ENCODE measurements around the gene ANP32B. TPM values are rescaled to one million over a fixed set of nuclear protein-coding genes. Genes with fewer than 3 reads are reported as not detected.

Gene ANP32B
- polyA plus RNA-seq, 1 donor (not counting 4 experiments of a cell fraction or from before 2014, with no cell fraction given) = 51.0 TPM

DNA sequence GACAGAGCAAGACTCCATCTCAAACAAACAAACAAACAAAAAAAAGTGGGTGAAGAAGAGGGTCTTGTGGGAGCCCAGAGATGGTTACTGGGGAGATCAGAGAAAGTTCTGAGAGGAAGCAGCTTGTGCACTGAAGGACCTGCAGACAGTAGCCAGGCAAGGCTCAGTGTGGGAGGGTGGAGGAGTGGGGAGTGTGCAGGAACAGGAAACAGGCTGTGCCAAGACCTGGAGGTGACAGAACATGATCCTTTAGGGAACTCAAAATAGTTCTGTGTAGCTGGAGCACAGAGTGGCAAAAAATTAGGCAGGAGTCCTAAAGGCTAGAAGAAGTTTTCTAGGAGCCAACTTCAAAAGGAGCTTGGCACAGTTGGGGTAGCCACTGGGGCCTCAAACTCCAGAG, 54.2 kb downstream of the ANP32B start:
- TF ChIP-seq, protein P1, sequence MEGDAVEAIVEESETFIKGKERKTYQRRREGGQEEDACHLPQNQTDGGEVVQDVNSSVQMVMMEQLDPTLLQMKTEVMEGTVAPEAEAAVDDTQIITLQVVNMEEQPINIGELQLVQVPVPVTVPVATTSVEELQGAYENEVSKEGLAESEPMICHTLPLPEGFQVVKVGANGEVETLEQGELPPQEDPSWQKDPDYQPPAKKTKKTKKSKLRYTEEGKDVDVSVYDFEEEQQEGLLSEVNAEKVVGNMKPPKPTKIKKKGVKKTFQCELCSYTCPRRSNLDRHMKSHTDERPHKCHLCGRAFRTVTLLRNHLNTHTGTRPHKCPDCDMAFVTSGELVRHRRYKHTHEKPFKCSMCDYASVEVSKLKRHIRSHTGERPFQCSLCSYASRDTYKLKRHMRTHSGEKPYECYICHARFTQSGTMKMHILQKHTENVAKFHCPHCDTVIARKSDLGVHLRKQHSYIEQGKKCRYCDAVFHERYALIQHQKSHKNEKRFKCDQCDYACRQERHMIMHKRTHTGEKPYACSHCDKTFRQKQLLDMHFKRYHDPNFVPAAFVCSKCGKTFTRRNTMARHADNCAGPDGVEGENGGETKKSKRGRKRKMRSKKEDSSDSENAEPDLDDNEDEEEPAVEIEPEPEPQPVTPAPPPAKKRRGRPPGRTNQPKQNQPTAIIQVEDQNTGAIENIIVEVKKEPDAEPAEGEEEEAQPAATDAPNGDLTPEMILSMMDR (optimal IDR thresholded peaks at IDR 0.05 in 1 of 3, IDR thresholded peaks at IDR 0.05 in 1 of 3, conservative IDR thresholded peaks at IDR 0.05 in 1 of 3; ENCODE audit: extremely low read depth in 1 of 3, insufficient read depth in 2 of 3, low read length in 3 of 3) = no peak
- TF ChIP-seq EZH2 (IDR thresholded peaks at IDR 0.05; ENCODE audit: low read length) = no peak
- Histone ChIP-seq H3K27me3 (ENCODE audit: control insufficient read depth, extremely low read depth, insufficient read depth, low read length) (no peaks in the 10 kb centered on the region), H3K9me3 (ENCODE audit: control insufficient read depth, low read depth, low read length) (no peaks in the 10 kb centered on the region), H3K9me1 (ENCODE audit: control insufficient read depth, extremely low read depth, insufficient read depth, low read length) (no peaks in the 10 kb centered on the region), H2AFZ (ENCODE audit: control insufficient read depth, low read length) (no peak overlapping the region), H3K79me2 (ENCODE audit: control insufficient read depth, insufficient read depth, low read length) (no peaks in the 10 kb centered on the region), H3K4me2 (ENCODE audit: control insufficient read depth, extremely low read depth, insufficient read depth, low read depth, low read length) (no peak overlapping the region), H3K4me1 (ENCODE audit: control insufficient read depth, extremely low read depth, insufficient read depth, low read length) (peaks cover 8% of the 10 kb centered on the region), H3K36me3 (ENCODE audit: control insufficient read depth in 2 of 2, extremely low read depth in 1 of 2, insufficient read depth in 2 of 2, low read length in 2 of 2) (no peaks in the 10 kb centered on the region), H3K9ac (ENCODE audit: control insufficient read depth, extremely low read depth, insufficient read depth, low read length) (no peak overlapping the region), H3K27ac (ENCODE audit: control insufficient read depth, insufficient read depth, low read length) (no peak overlapping the region), H3K4me3 (ENCODE audit: control insufficient read depth in 2 of 3, extremely low read depth in 1 of 3, insufficient read depth in 2 of 3, low read depth in 1 of 3, low read length in 3 of 3) (no peak overlapping the region), H4K20me1 (ENCODE audit: control insufficient read depth, extremely low read depth, insufficient read depth, low read length) (no peaks in the 10 kb centered on the region)
- dilution Hi-C loops (cut with MboI; ENCODE audit: extremely low pct_ligation_motif_present, low sequenced_read_pairs) = no loop called here
- DNase-seq (ENCODE audit: low read depth, low spot score) (no peak), FAIRE-seq (no peak)

DNA sequence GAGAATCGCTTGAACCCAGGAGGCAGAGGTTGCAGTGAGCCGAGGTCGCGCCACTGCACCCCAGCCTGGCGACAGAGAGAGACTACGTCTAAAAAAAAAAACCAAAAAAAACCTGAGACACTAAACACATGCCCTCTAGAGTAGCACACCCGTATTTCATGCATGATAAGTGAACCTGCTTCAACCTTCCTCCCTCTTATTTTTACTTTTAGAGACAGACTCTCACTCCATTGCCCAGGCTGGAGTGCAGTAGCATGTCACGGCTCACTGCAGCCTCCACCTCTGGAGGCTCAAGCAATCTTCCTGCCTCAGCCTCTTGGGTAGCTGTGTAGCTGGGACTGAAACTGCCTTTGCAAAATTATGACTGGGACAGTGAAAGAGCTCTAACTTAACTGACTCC, 55.8 kb downstream of the ANP32B start:
- H2AFZ ChIP-seq (ENCODE audit: control insufficient read depth, low read length) = no peak overlapping the region
- H3K4me2 ChIP-seq (ENCODE audit: control insufficient read depth, extremely low read depth, insufficient read depth, low read depth, low read length) = no peak overlapping the region
- H3K4me1 ChIP-seq (ENCODE audit: control insufficient read depth, extremely low read depth, insufficient read depth, low read length) = peaks cover 8% of the 10 kb centered on the region
- H3K9me1 ChIP-seq (ENCODE audit: control insufficient read depth, extremely low read depth, insufficient read depth, low read length) = no peaks in the 10 kb centered on the region
- dilution Hi-C loops (cut with MboI; ENCODE audit: extremely low pct_ligation_motif_present, low sequenced_read_pairs) = no loop called here
- H3K9me3 ChIP-seq (ENCODE audit: control insufficient read depth, low read depth, low read length) = no peaks in the 10 kb centered on the region
- no peak overlapping the region for H3K27ac ChIP-seq (ENCODE audit: control insufficient read depth, insufficient read depth, low read length)
- no peak for FAIRE-seq
- H3K36me3 ChIP-seq (ENCODE audit: control insufficient read depth in 2 of 2, extremely low read depth in 1 of 2, insufficient read depth in 2 of 2, low read length in 2 of 2) = no peaks in the 10 kb centered on the region
- H4K20me1 ChIP-seq (ENCODE audit: control insufficient read depth, extremely low read depth, insufficient read depth, low read length) = no peaks in the 10 kb centered on the region
- no peak for DNase-seq (ENCODE audit: low read depth, low spot score)
- H3K4me3 ChIP-seq (ENCODE audit: control insufficient read depth in 2 of 3, extremely low read depth in 1 of 3, insufficient read depth in 2 of 3, low read depth in 1 of 3, low read length in 3 of 3) = no peak overlapping the region
- H3K79me2 ChIP-seq (ENCODE audit: control insufficient read depth, insufficient read depth, low read length) = no peaks in the 10 kb centered on the region
- no peak overlapping the region for H3K9ac ChIP-seq (ENCODE audit: control insufficient read depth, extremely low read depth, insufficient read depth, low read length)
- no peaks in the 10 kb centered on the region for H3K27me3 ChIP-seq (ENCODE audit: control insufficient read depth, extremely low read depth, insufficient read depth, low read length)
- TF ChIP-seq, protein P1 (optimal IDR thresholded peaks at IDR 0.05 in 1 of 3, IDR thresholded peaks at IDR 0.05 in 1 of 3, conservative IDR thresholded peaks at IDR 0.05 in 1 of 3; ENCODE audit: extremely low read depth in 1 of 3, insufficient read depth in 2 of 3, low read length in 3 of 3) = no peak
- TF ChIP-seq EZH2 (IDR thresholded peaks at IDR 0.05; ENCODE audit: low read length) = no peak
